Stimulated activated CD4-positive, alpha-beta T cell treated with anti-CD3 and anti-CD28 coated beads, Interleukin-2, amount 100 ng/mL, for 4 hours (primary cell): ENCODE results near the gene ODAD4.

Source experiments
- DNase-seq: peaks from one replicate; pipeline ENCODE4 v3.0.0-alpha.2; 2020; ENCODE audit warnings: low read depth

The ODAD4 gene

DNA sequence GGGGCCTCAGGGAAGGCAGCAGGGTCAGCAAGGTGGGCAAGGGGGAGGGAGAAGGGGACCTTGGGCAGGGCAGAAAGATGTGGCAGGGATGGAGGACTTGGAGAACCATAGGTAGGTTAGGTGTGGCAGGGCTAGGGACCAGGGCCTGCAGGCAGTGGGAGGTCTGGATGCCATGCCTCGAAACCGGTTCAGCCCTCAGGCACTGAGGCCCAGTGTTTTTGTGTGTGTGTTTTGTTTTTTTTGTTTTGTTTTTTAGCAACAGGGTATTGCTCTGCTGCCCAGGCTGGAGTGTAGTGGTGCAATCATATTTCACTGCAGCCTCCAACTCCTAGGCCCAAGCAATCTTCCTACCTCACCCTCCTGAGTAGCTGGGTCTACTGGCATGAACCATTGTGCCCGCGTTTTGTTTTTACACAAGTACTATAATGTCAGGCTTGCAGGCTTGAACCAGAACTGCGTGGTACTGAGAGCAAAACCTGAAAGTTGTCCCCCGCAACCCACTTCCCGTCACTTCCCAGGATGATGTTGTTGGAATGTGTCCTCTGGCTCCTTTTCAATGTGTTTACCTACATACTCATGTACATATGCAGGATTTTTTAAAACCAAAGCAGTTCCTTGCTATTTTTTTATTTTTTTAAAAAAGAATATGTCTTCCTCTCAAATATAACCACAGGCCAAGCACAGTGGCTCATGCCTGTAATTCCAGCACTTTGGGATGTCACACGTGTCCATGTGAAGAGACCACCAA, 12.4 kb downstream of the ODAD4 start:
- DNase-seq: no peak

DNA sequence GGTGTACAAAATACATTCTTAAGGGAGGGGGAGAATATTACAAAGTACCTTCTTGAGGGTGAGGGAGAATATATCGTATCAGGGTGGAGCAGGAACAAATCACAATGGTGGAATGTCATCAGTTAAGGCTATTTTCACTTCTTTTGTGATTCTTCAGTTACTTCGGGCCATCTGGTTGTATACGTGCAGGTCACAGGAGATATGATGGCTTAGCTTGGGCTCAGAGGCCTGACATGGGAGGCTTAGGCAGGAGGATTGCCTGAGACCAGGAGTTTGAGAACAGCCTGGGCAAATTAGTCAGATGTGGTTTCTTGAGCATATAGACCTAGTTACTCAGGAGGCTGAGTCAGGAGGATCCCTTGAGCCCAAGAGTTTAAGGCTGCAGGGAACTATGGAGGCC, 13.1 kb downstream of the ODAD4 start:
- no peak for DNase-seq

- DNase-seq: no peak
Measured at GRCh38 chr17:41944943-41945342, 14.5 kb downstream of the ODAD4 start.

- no peak for DNase-seq
Measured at GRCh38 chr17:41948762-41949460, 18.5 kb downstream of the ODAD4 start.

GRCh38 chr17:41956522-41956921, 26.1 kb downstream of the ODAD4 start:
- DNase-seq: no peak

DNA sequence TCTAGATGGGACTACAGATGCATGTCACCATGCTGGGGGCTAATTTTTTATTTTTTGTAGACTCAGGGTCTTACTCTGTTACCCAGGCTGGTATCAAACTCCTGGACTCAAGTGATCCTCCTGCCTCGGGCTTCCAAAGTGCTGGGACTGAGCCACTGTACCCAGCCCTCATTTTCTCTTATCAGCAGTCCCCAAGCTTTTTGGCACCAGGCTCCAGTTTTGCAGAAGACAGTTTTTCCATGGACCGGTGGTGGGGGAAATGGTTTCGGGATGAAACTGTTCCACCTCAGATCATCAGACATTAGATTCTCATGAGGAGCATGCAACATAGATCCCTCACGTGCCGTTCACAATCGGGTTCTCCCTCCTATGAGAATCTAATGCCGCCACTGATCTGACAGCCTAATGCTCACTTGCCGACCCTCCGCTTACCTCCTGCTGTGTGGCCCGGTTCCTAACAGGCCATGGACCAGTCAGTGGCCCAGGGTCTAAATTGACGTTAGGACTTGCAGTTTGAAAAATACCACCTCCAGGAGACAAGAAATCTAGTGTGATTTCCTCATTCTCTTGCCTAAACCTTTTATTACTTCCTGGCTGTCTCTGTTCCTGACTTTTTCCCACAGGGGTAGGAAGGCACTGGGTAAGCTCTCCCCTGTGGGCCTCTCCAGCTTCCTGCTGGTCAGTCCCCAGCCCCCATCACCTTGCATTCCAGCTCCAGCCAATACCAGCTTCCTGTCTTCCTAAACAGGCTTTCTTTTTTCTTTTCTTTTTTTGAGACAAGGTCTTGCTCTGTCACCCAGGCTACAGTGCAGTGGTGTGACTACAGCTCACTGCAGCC, 26.8 kb downstream of the ODAD4 start:
- DNase-seq: no peak

DNA sequence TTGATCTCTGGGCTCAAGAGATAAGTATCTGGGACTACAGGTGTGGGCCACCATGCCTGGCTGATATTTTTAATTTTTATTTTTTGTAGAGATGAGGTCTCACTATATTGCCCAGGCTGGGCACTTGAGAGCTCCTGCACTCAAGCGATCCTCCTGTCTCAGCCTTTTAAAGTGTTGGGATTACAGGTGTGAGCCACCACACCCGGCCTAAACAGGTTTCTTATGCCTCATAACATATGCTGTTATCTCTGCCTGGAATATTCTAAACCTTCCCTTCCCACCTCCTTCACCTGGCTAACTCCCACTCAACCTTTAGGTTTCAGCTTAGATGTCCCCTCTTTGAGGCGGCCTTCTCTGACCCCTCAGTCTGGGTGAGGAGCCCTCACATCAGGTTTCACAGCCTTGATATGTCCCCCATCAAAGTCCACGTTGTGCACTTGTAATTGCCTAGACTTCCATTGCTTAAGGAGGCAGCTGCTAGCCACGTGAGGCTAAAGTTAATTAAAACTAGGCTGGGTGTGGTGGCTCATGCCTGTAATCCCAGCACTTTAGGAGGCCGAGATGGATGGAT, 27.5 kb downstream of the ODAD4 start:
- no peak for DNase-seq

DNA sequence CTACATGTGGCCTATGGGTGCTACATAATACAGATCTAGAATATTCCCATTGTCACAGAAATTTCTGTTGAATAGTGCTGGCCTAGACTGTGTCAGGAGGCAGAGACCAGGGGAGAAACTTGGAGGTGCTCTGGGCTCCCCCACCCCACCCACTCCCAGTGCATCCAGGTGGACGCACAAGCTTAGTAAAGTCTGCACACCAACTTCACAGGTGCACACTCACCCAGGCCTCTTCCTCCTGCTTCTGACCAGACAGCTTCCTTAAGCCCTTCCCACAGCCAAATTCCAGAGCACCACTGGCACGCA, 28.6 kb downstream of the ODAD4 start:
- no peak for DNase-seq

DNA sequence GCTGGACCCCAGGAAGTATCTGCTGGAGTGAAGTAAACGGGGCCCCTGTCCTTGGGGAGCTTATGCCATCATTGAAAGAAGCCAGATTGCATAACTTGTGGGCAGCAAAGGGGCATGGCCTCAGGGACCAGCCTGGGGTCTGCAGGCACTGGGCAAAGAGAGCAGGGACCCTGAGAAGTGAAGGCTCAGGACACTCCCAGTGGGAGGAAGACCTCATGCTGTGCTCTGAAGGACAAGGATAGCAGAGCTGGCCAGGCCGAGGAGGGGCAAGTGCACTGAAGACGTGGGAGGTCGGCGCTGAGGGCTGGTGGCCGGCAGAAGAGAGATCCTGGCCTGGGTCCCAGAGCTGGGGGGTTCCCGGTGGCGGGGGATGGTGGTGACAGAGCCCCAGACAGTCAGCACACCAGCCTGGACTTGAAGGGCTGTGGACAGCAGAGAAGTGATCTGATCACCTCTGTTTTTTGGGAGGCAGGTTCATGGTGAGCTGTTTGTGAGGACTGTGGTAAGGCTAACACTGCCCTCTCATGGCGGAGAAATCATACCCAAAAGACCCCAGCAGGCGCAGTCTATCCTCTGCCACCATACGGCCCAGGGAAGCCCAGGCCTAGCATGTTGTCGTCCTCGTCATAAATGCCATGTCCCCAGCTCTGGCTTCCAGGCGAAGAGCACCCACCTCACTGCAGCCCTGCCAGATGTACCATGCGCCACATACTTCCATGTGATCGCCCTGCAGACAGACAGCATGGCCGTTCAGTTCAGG, 29.1 kb downstream of the ODAD4 start:
- no peak for DNase-seq

DNA sequence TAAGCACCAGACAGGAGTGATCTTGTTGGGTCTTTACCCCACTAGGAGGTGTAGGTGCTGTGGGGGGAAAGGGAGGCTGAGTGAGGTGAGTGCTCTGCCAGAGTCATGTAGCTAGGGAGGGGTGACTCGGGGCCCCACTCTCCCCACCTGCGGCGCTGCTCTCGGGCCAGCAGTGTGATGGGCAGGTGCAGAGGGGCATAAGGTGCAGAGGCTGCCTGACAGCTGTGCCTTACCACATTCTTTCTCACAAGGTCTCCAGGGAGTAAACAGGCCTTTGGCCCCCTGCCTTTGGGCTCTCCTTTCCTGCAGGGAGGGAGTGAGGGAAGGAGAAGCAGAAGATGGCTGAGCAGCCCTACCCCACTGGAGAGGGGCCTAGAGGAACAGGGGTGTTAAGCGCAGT, 31.7 kb downstream of the ODAD4 start:
- no peak for DNase-seq

- DNase-seq: peak; percentile 59
Measured at GRCh38 chr17:41962768-41963434, 32.5 kb downstream of the ODAD4 start.

DNA sequence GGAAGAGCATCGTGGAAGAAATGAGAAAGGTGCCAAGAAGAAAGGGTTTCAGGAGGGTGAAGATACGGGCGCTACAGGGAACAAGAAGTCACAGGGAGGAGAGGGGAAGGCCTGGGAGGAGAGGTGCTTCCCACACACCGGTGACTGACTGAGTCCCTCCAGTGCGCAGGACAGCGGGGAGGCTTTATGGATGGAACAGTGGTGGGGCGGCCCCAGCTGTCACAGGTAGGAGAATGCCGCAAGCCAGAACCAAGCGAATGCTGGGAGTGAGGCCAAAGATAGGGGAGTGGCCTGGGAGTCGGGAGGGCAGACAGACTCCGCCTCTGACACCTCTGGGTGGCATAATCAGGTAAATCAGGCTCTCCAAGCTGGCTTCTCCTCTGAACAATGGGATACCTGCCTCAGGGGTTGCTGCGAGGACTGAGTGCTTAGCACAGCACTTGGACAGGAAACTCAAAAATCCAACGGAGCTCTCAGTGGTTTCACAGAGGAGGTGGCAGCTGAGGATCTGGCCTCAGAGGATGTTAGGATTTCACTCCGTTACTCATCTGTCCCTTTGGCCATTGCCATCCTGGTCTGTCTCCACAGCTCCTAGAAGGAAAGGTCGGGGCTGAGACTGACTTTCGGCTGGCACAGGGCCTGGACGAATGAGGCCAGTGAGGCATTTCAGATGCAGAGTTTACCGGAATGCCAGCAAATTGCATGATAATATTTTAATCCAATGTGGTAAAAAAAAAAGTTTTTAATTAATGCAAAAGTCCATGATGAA, 35.5 kb downstream of the ODAD4 start:
- peak; percentile 55 for DNase-seq

GRCh38 chr17:41966463-41967140, 36.2 kb downstream of the ODAD4 start, which contains the start of gene CNP:
Gene CNP (plus strand): TSS chr17:41966795. CDS start chr17:41966885, 90 bp downstream.
- peak; percentile 85 for DNase-seq

DNA sequence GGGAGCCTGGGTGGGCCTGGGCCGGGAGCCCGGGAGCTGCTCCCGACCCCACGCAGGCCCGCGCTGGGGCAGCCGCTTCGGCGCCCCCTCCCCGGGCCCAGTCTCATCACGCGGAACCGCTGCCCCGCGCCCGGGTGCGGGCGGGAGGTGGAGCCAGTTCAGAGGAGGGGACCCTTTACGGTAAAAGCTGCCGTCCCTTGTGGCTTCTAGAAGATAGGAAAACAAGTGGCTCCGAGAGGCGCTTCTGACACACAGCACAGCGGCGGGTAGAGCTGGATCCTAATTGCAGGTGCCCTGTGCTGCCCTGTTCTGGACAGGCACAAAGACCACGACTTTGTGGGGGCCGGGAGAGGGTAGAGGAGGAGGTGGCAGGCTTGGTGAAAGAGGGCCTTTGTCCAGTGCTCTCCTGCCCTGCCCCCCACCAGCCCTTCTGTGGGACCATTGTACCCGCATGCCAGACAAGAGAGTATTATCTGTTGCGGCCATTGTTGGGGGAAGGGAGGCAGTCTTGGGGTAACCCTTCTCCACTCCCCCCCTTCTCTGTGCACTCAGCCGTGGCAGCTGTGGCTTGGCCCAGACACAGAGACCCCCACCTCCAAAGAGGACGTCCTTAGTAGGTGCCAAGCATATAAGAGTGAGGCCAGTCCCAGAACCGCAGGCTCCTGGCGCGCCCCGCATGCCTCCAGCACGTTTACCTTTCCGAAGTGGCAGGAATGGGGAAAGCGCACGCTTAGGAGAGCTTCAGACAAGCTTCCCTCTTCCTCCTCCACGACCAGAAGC, 36.9 kb downstream of the ODAD4 start:
- no peak for DNase-seq

GRCh38 chr17:41967921-41968578, 37.6 kb downstream of the ODAD4 start:
- DNase-seq: no peak

DNA sequence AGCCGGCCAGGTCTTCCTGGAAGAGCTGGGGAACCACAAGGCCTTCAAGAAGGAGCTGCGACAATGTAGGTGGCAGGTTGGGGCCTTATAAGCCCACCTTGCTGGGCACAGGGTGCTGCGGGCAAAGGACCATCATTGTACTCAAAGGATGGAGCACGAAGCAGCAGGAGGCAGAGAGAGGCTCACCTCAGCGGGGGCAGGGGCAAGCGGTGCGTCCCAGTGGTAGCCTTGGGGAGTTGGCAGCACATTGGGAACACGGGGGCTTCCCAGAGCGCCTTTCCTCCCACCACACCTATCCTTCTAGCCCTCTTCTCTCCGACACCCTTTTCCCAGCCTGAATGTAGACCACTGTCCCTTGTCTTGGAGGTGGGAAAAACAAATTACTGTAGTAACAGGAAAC, 38.3 kb downstream of the ODAD4 start:
- DNase-seq: no peak

DNA sequence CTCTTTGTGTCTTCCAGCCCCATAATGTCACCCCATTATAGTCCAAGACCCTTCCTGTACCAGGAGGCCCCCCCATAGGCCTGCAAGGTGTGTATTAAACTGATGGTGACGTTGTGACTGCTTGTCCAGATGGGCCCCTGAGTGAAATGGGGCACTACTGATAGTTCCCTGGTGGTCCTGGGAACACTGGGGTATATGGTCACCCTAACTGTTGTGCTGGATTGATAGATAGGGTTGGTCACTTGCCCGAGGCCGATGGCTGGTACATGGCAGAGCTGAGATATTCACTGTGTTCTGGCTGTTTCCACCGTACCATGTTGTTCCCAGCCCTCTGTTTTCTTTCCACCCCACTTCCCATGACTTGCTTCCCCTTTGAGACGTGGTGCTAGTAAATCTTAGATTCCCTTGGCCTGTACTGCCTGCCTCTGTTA, 40.5 kb downstream of the ODAD4 start:
- DNase-seq: no peak

GRCh38 chr17:41971721-41972523, 41.5 kb downstream of the ODAD4 start:
- DNase-seq: no peak
